Measurements from ENCODE around the gene SMAD6.

SMAD6 gene

GRCh38 chr15:66704803-66705153, 2.7 kb downstream of the SMAD6 start:
- DNase-seq: no peak

- DNase-seq: no peak
Observed at GRCh38 chr15:66705277-66706146, 3.5 kb downstream of the SMAD6 start.

GRCh38 chr15:66706225-66706732, 4.2 kb downstream of the SMAD6 start:
- DNase-seq: no peak

GRCh38 chr15:66706840-66707239, 4.8 kb downstream of the SMAD6 start:
- DNase-seq: no peak

- peak; percentile 33 for DNase-seq
Observed at GRCh38 chr15:66707310-66708082, 5.5 kb downstream of the SMAD6 start.

- no peak for DNase-seq
Observed at GRCh38 chr15:66708389-66708788, 6.4 kb downstream of the SMAD6 start.

GRCh38 chr15:66709884-66710283, 7.8 kb downstream of the SMAD6 start:
- no peak for DNase-seq

GRCh38 chr15:66711260-66711659, 9.2 kb downstream of the SMAD6 start:
- no peak for DNase-seq

- no peak for DNase-seq
Observed at GRCh38 chr15:66711862-66712261, 9.8 kb downstream of the SMAD6 start.

- DNase-seq: no peak
Observed at GRCh38 chr15:66713843-66714508, 11.9 kb downstream of the SMAD6 start.

GRCh38 chr15:66714543-66714981, 12.5 kb downstream of the SMAD6 start:
- DNase-seq: no peak

- no peak for DNase-seq
Observed at GRCh38 chr15:66715181-66715624, 13.2 kb downstream of the SMAD6 start.

- DNase-seq: no peak
Observed at GRCh38 chr15:66715720-66716655, 14.0 kb downstream of the SMAD6 start.

- no peak for DNase-seq
Observed at GRCh38 chr15:66716656-66717020, 14.6 kb downstream of the SMAD6 start.

- DNase-seq: no peak
Observed at GRCh38 chr15:66718220-66718988, 16.4 kb downstream of the SMAD6 start.

GRCh38 chr15:66719471-66719870, 17.4 kb downstream of the SMAD6 start:
- no peak for DNase-seq

- DNase-seq: no peak
Observed at GRCh38 chr15:66720206-66721010, 18.4 kb downstream of the SMAD6 start.

- DNase-seq: no peak
Observed at GRCh38 chr15:66721020-66721419, 19.0 kb downstream of the SMAD6 start.

- no peak for DNase-seq
Observed at GRCh38 chr15:66721501-66721937, 19.5 kb downstream of the SMAD6 start.

GRCh38 chr15:66721954-66722353, 19.9 kb downstream of the SMAD6 start:
- no peak for DNase-seq
